ENCODE measurements around the gene SLC47A2.

DNA sequence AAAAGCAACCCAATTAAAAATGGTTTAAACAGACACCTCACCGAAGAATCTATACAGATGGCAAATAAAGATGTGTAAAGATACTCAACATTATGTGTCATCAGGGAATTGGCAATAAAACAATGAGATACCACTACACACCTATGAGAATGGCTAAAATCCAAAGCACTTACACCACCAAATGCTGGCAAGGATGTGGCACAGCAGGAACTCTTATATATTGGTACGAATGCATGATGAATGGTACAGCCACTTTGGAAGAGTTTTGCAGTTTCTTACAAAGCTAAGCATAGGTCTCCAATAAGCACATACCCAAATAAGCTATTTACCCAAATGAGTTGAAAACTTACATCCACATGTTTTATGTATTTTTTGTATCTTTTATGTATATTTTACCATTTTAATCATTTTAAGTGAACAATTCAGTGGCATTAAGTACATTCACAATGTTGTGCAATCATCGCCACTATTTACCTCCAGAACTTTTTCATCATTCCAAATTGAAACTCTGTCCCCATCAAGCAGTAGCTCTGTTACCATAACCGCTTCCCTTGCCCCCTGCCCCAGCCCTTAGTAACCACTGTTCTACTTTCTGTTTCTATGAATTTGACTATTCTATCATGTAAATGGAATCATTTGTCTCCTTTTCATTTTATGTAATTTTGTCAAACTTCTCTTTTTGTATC is 74.6 kb downstream of the SLC47A2 start:
- TF ChIP-seq, protein P1, sequence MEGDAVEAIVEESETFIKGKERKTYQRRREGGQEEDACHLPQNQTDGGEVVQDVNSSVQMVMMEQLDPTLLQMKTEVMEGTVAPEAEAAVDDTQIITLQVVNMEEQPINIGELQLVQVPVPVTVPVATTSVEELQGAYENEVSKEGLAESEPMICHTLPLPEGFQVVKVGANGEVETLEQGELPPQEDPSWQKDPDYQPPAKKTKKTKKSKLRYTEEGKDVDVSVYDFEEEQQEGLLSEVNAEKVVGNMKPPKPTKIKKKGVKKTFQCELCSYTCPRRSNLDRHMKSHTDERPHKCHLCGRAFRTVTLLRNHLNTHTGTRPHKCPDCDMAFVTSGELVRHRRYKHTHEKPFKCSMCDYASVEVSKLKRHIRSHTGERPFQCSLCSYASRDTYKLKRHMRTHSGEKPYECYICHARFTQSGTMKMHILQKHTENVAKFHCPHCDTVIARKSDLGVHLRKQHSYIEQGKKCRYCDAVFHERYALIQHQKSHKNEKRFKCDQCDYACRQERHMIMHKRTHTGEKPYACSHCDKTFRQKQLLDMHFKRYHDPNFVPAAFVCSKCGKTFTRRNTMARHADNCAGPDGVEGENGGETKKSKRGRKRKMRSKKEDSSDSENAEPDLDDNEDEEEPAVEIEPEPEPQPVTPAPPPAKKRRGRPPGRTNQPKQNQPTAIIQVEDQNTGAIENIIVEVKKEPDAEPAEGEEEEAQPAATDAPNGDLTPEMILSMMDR (optimal IDR thresholded peaks at IDR 0.05 in 1 of 3, IDR thresholded peaks at IDR 0.05 in 1 of 3, conservative IDR thresholded peaks at IDR 0.05 in 1 of 3; ENCODE audit: extremely low read depth in 1 of 3, insufficient read depth in 2 of 3, low read length in 3 of 3) = no peak
- TF ChIP-seq EZH2 (IDR thresholded peaks at IDR 0.05; ENCODE audit: low read length) = no peak
